Fibroblast of mammary gland (primary cell): ENCODE results near the gene MGP.
A peak's percentile ranks its signal among the peaks of the same experiment; 100 is the strongest.

Experiments
- DNase-seq: peaks from one replicate; pipeline ENCODE4 v3.0.0-alpha.2; 2010; ENCODE audit warnings: low read depth
- H3K4me3 ChIP-seq: 2 replicates; pipeline ENCODE4 v1.5.1; 2011; ENCODE audit warnings: low read depth, mild to moderate bottlenecking, low read length, moderate library complexity; ENCODE audit not compliant: control insufficient read depth
- CTCF ChIP-seq: conservative IDR thresholded peaks from 2 replicates; pipeline ENCODE4 v1.5.1; 2011; ENCODE audit warnings: low read depth, low read length, inconsistent platforms; ENCODE audit not compliant: control insufficient read depth, insufficient read depth

The MGP gene

GRCh38 chr12:14840616-14841015 is 45.0 kb downstream of the MGP start:
- no peak overlapping the region for H3K4me3 ChIP-seq
- no peak for DNase-seq
- TF ChIP-seq CTCF, result no peak

- DNase-seq, result no peak
- H3K4me3 ChIP-seq, result no peak overlapping the region
These were observed 46.4 kb downstream of the MGP start for GRCh38 chr12:14839262-14839661.

GRCh38 chr12:14836336-14837210 is 49.1 kb downstream of the MGP start:
- peak; percentile 90 for DNase-seq
- TF ChIP-seq CTCF, result no peak
- H3K4me3 ChIP-seq, result no peak overlapping the region

More at GRCh38 chr12:14839262-14839661, 46.4 kb downstream of the MGP start:
- TF ChIP-seq CTCF, result no peak

GRCh38 chr12:14834509-14834908 is 51.1 kb downstream of the MGP start:
- no peak for DNase-seq
- no peak for TF ChIP-seq CTCF
- H3K4me3 ChIP-seq, result no peak overlapping the region

- no peak for TF ChIP-seq CTCF
- no peak overlapping the region for H3K4me3 ChIP-seq
- DNase-seq, result peak; percentile 15
These were observed 51.7 kb downstream of the MGP start for GRCh38 chr12:14833952-14834351.

GRCh38 chr12:14833336-14833735 is 52.3 kb downstream of the MGP start:
- no peak for TF ChIP-seq CTCF
- H3K4me3 ChIP-seq, result no peak overlapping the region
- DNase-seq, result no peak
